AG10803 (cell line): Measurements from ENCODE around the gene KRTAP10-2.

Source experiments
- DNase-seq: peaks from one replicate; pipeline ENCODE4 v3.0.0; 2010; ENCODE audit warnings: low read depth
- H3K4me3 ChIP-seq: 2 replicates; pipeline ENCODE4 v1.5.1; 2011; ENCODE audit warnings: mild to moderate bottlenecking, low read length, control low read depth
- CTCF ChIP-seq: conservative IDR thresholded peaks from 2 replicates; pipeline ENCODE4 v1.5.1; 2011; ENCODE audit warnings: mild to moderate bottlenecking, low read length, control low read depth, inconsistent platforms

KRTAP10-2 gene

GRCh38 chr21:44572959-44573583 is 21.8 kb upstream of the KRTAP10-2 start:
- no peak overlapping the region for H3K4me3 ChIP-seq

GRCh38 chr21:44571844-44572782 is 20.8 kb upstream of the KRTAP10-2 start:
- no peak for DNase-seq
- H3K4me3 ChIP-seq: no peak overlapping the region
- TF ChIP-seq CTCF: no peak

More at GRCh38 chr21:44572959-44573583, 21.8 kb upstream of the KRTAP10-2 start:
- DNase-seq: no peak
- TF ChIP-seq CTCF: no peak

GRCh38 chr21:44571296-44571695 is 20.0 kb upstream of the KRTAP10-2 start:
- no peak for TF ChIP-seq CTCF
- no peak overlapping the region for H3K4me3 ChIP-seq
- no peak for DNase-seq

GRCh38 chr21:44569861-44570517 is 18.7 kb upstream of the KRTAP10-2 start:
- no peak for DNase-seq
- no peak overlapping the region for H3K4me3 ChIP-seq
- no peak for TF ChIP-seq CTCF

GRCh38 chr21:44568667-44569556 is 17.6 kb upstream of the KRTAP10-2 start:
- no peak for TF ChIP-seq CTCF
- H3K4me3 ChIP-seq: no peak overlapping the region
- DNase-seq: no peak

- no peak for DNase-seq
- H3K4me3 ChIP-seq: no peak overlapping the region
- no peak for TF ChIP-seq CTCF
Measured at GRCh38 chr21:44568261-44568660, 17.0 kb upstream of the KRTAP10-2 start.
